HG02623 (cell line): ENCODE data around the gene GIMAP6.
"Not testable (repeated sequence)": the region's sequence is repeated elsewhere in the genome, so short reads cannot be mapped to it uniquely, and the experiment has no call there.

Experiments
- ATAC-seq: cut with Tn5 transposase; IDR thresholded peaks from one replicate; pipeline ENCODE4 v1.9.1; 2021; ENCODE audit warnings: moderate library complexity; ENCODE audit not compliant: unreplicated experiment

GIMAP6 gene

DNA sequence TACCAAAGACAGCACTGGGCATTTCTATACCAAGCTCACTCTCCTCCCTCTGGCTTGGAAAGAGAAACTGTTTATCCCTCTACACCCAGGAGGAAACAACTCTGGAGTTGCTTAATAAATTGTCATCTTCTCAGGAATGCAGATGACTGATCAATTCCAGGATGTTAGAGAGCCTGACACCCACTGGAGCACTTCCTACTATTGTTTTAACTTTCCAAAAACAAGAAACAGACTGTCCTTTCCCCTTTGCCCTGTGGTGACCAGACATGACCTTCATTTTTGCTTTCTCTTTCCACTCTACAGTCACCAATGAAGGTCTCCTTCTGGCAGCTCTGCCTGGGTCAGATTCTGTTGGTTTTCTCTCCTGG, 45.4 kb downstream of the GIMAP6 start:
- no peak for ATAC-seq

DNA sequence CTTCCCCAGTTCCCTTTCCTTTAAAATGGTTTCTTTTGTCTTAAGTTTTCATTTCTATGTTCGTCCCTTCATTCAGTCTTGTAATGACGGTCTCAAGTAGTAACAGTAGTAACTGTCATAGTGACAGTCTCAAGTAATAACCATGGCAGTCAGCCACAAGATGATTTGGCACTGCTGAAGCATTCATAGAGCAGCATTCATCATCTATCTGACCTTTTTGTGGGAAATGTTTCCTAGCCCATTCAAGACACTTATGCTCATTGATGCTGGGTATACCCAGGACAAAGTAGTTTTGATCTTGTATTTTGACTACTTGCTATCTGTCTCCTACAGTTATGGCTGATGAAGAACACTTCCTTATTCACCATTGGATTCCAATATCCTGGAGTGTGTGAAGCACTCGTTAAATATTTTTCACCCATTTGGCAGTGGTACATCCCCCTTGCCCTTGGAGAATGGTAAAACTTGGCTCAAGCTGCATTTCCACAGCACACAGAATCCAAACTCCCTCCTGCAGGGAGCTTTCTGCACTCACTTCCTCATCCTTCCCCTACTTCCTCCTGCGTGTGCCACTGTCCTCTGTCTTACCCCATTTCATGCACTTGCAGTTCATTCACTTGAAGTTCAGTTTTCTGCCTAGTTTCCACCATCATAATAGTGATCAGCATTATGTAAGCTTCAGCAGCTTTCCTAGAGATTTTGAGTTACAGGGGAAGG, 46.0 kb downstream of the GIMAP6 start:
- ATAC-seq, result no peak

DNA sequence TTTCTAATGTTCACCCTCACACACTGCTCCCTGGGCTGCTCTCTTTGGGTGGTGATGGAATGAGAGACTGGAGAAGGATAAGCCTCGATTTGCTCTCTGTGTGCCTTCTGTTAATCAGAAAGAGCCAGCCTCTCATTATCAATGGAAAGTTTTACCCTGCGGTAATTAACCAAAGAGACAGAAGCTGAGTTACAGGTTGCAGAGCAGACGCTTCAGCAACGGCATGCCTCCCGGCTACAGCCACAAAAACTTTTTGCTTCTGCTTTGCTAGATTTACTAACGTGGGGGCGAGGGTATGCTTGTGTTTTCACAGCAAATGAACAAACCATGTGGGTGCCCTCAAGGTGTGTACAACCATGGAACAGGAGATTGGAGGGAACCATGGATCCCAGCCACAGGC, 47.0 kb downstream of the GIMAP6 start:
- ATAC-seq, result no peak

DNA sequence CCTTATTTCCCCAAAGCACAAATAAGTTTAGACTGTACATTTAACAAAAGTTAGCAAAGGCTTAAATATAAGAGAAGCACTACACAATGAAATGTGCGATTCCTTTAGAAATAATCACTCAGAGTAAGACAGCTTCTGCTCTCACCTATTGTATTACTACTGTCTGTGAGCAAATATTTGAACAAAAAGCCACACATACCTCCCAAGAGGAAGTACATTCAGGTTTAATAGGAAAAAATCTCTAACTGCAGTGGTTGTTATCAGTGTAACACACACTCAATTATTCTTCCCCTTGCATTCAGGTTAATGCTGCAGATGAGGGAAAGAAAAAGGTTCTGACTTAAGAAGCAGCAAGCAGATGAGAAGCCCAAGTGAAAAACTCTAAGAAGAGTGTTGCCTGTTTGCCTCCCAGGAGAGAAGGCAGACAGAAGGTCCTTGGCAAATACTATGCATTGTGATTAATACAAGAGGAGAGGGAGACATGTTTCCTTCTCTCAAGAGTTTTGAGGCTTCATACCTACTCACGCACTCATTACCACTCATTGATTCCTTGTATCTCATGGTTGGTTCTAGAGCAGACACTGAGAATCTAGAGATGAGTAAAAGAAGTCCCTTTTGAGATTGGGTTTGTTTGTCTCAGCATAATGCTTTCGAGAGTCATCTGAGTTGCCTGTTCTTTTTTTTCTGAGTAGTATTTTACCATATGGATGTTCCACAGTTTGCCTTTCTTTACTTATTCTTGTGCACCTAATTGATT, 51.4 kb downstream of the GIMAP6 start:
- ATAC-seq, result no peak

DNA sequence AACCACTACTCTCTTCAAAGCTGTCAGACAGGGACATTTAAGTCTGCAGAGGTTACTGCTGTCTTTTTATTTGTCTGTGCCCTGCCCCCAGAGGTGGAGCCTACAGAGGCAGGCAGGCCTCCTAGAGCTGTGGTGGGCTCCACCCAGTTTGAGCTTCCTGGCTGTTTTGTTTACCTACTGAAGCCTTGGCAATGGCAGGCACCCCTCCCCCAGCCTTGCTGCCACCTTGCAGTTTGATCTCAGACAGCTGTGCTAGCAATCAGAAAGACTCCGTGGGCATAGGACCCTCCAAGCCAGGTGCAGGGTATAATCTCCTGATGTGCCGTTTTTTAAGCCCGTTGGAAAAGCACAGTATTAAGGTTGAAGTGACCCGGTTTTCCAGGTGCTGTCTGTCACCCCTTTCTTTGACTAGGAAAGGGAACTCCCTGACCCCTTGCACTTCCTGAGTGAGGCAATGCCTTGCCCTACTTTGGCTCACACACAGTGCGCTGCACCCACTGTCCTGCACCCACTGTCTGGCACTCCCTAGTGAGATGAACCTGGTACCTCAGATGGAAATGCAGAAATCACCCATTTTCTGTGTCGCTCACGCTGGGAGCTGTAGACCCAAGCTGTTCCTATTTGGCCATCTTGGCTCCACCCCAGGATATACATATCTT, 52.1 kb downstream of the GIMAP6 start:
- ATAC-seq, result not testable (repeated sequence)
